SK-N-SH (cell line): Measurements from ENCODE around the gene MAP3K13. TPM values are rescaled to one million over a fixed set of nuclear protein-coding genes. Genes with fewer than 3 reads are reported as not detected.
"Not testable (repeated sequence)": the region's sequence is repeated elsewhere in the genome, so short reads cannot be mapped to it uniquely, and the experiment has no call there.

Source experiments
- CTCF ChIA-PET: fragments of 300-600, 350-600 bp; formaldehyde crosslinking; extraction: SDS; loops from one replicate; lab custom pipeline; 2021; lab: Yijun Ruan, JAX
- POLR2A ChIA-PET: fragments of 350-600 bp; sonication (Branson Sonifier 250); formaldehyde crosslinking; extraction: SDS; loops from one replicate; lab custom pipeline; 2020; ENCODE audit warnings: antibody characterized with exemption, inconsistent platforms; lab: Yijun Ruan, JAX
- DNase-seq: peaks from one replicate; pipeline ENCODE4 v3.0.0; 2012
- H2AFZ ChIP-seq: fragments of 200-600 bp; sonication (generic); 2 replicates; pipeline ENCODE4 v1.8.1; 2016; ENCODE audit warnings: antibody characterized with exemption, mild to moderate bottlenecking, low read depth
- H3F3A ChIP-seq: fragments of 200-600 bp; sonication (generic); replicated peaks from 2 replicates; pipeline ENCODE3; 2016; ENCODE audit warnings: antibody characterized with exemption, mild to moderate bottlenecking; ENCODE audit not compliant: insufficient read depth
- H3K27ac ChIP-seq, 2 experiments: fragments of 200-500 bp in 1 of 2; fragments of 200-600 bp in 1 of 2; sonication (Bioruptor generic) in 1 of 2; sonication (generic), shearing (Covaris generic) in 1 of 2; 2 replicates each; pipeline versions ENCODE4 v1.5.1 to v1.6.1; 2014 to 2016; ENCODE audit warnings: low read depth in 2 of 2, inconsistent platforms in 1 of 2, low read length in 1 of 2, mild to moderate bottlenecking in 1 of 2, mixed read lengths in 1 of 2
- H3K27me3 ChIP-seq: fragments of 200-600 bp; sonication (generic), shearing (Covaris generic); 2 replicates; pipeline ENCODE4 v1.6.1; 2016; ENCODE audit warnings: mixed run types; ENCODE audit not compliant: insufficient read depth
- H3K36me3 ChIP-seq, 2 experiments: fragments of 200-500 bp in 1 of 2; fragments of 200-600 bp in 1 of 2; sonication (Bioruptor generic) in 1 of 2; sonication (generic) in 1 of 2; replicated peaks in 1 of 2; 2 replicates each; pipeline versions ENCODE3 to v1.5.1; 2014 to 2016; ENCODE audit warnings: low read length in 1 of 2, mild to moderate bottlenecking in 1 of 2; ENCODE audit not compliant: insufficient read depth in 2 of 2, control insufficient read depth in 1 of 2
- H3K4me1 ChIP-seq, 2 experiments: fragments of 200-500 bp in 1 of 2; fragments of 200-600 bp in 1 of 2; sonication (Bioruptor generic) in 1 of 2; sonication (generic), shearing (Covaris generic) in 1 of 2; 2 replicates each; pipeline versions ENCODE4 v1.5.1 to v1.6.1; 2014 to 2016; ENCODE audit warnings: low read depth in 1 of 2, low read length in 1 of 2, mixed run types in 1 of 2; ENCODE audit not compliant: insufficient read depth in 2 of 2, control insufficient read depth in 1 of 2
- H3K4me2 ChIP-seq: fragments of 200-600 bp; sonication (generic), shearing (Covaris generic); 2 replicates; pipeline ENCODE4 v1.6.1; 2017; ENCODE audit warnings: mixed run types
- H3K4me3 ChIP-seq, 2 experiments: fragments of 200-500 bp in 1 of 2; fragments of 200-600 bp in 1 of 2; sonication (Bioruptor generic) in 1 of 2; sonication (generic), shearing (Covaris generic) in 1 of 2; 2 replicates each; pipeline versions ENCODE4 v1.5.1 to v1.8.1; 2014 to 2016; ENCODE audit warnings: low read depth in 2 of 2, inconsistent platforms in 1 of 2, low read length in 1 of 2, mild to moderate bottlenecking in 1 of 2, mixed read lengths in 1 of 2, moderate library complexity in 1 of 2
- H3K79me2 ChIP-seq: fragments of 200-600 bp; sonication (generic); 2 replicates; pipeline ENCODE4 v1.8.1; 2017; ENCODE audit warnings: mild to moderate bottlenecking; ENCODE audit not compliant: insufficient read depth
- H3K9ac ChIP-seq: fragments of 200-600 bp; sonication (generic); 2 replicates; pipeline ENCODE4 v1.6.1; 2017; ENCODE audit warnings: mixed run types
- H3K9me2 ChIP-seq: fragments of 200-600 bp; sonication (generic); 2 replicates; pipeline ENCODE4 v1.6.1; 2017; ENCODE audit warnings: mixed run types
- H3K9me3 ChIP-seq: fragments of 200-600 bp; sonication (generic); 2 replicates; pipeline ENCODE4 v1.6.1; 2017; ENCODE audit warnings: mixed run types, mild to moderate bottlenecking, moderate library complexity
- H4K20me1 ChIP-seq: fragments of 200-600 bp; sonication (generic); 2 replicates; pipeline ENCODE4 v1.6.1; 2017; ENCODE audit warnings: mild to moderate bottlenecking, mixed run types; ENCODE audit not compliant: insufficient read depth
- CHD2 ChIP-seq: fragments of 150-350 bp; IDR thresholded peaks from 2 replicates; pipeline ENCODE4 v1.6.1; 2018; ENCODE audit warnings: low read length; ENCODE audit not compliant: partially characterized antibody
- EP300 ChIP-seq, 2 experiments: IDR thresholded peaks; 2 replicates each; pipeline versions ENCODE4 v1.4.0 to v1.6.1; 2012; ENCODE audit warnings: borderline replicate concordance in 1 of 2, low read depth in 1 of 2, low read length in 1 of 2
- FOSL2 ChIP-seq: IDR thresholded peaks from 2 replicates; pipeline ENCODE4 v1.4.0; 2012; ENCODE audit warnings: low read depth, mild to moderate bottlenecking, moderate library complexity, borderline replicate concordance
- FOXJ3 ChIP-seq: sonication (generic); formaldehyde crosslinking; IDR thresholded peaks from 2 replicates; pipeline ENCODE4 v1.5.1; 2020; ENCODE audit warnings: mild to moderate bottlenecking, missing genetic modification reagents
- FOXM1 ChIP-seq: IDR thresholded peaks from 2 replicates; pipeline ENCODE4 v1.4.0; 2012; ENCODE audit warnings: low read depth, mild to moderate bottlenecking
- MXI1 ChIP-seq: IDR thresholded peaks from 2 replicates; pipeline ENCODE4 v1.6.1; 2012; ENCODE audit warnings: mild to moderate bottlenecking, low read depth, low read length, improper control_type of control experiment
- POLR2AphosphoS5 ChIP-seq: IDR thresholded peaks from 2 replicates; pipeline ENCODE4 v1.6.1; 2012; ENCODE audit warnings: low read depth, low read length
- RCOR1 ChIP-seq: fragments of 150-350 bp; IDR thresholded peaks from 2 replicates; pipeline ENCODE4 v1.6.1; 2017; ENCODE audit warnings: antibody characterized with exemption, low read length
- RFX5 ChIP-seq: IDR thresholded peaks from 2 replicates; pipeline ENCODE4 v1.6.1; 2012; ENCODE audit warnings: mild to moderate bottlenecking, improper control_type of control experiment, low read length
- TCF12 ChIP-seq: IDR thresholded peaks from 2 replicates; pipeline ENCODE4 v1.4.0; 2012
- WGBS: methylation state at CpG from one replicate; pipeline ENCODE4 v1.1.6; 2017; ENCODE audit warnings: low lambda C conversion rate; 5-methylcytosine and 5-hydroxymethylcytosine counted together
- polyA plus RNA-seq, 3 experiments: library from polyadenylated mRNA; depleted of rRNA; stranded (reverse); fragments of >200 nt; gene quantifications; 2 replicates each; pipeline ENCODE4 v1.2.3, GENCODE V29; 2012
- TF ChIP-seq, protein P1 (sequence below): fragments of 200-600 bp; sonication (generic); IDR thresholded peaks from 2 replicates; pipeline ENCODE4 v1.6.1; 2017; ENCODE audit warnings: antibody characterized with exemption, mild to moderate bottlenecking, moderate library complexity
- TF ChIP-seq, protein P2 (sequence below): IDR thresholded peaks from 2 replicates; pipeline ENCODE4; 2012
- TF ChIP-seq, protein P3 (sequence below): fragments of 150-350 bp; IDR thresholded peaks from 2 replicates; pipeline ENCODE4 v1.6.1; 2017; ENCODE audit warnings: antibody characterized with exemption, low read length, low read depth, borderline replicate concordance

MAP3K13 gene
- polyA plus RNA-seq, 1 of the 3 experiments (the other 2 are of a cell fraction), result 9.1 TPM

DNA sequence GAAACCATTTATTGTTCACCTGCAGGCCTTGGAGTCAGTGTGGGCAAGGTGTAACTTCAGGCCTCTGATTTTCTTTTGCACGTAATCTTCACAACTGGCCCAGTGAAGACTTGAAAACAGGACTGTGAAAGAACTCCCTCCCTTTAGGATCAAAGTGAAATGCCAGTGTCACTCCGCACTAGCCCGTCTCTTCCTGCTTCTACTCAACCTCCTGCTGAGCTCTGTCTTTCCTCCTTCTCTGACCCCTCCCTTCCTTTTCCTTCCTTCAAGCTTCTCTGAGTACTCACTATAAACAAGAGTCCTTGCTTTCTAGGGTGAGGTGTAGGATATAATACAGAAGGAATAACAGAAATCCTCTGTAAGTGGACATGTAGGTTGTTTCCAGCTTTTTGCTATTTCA lies 107.4 kb downstream of the MAP3K13 start (continued):
- TF ChIP-seq, protein P1, sequence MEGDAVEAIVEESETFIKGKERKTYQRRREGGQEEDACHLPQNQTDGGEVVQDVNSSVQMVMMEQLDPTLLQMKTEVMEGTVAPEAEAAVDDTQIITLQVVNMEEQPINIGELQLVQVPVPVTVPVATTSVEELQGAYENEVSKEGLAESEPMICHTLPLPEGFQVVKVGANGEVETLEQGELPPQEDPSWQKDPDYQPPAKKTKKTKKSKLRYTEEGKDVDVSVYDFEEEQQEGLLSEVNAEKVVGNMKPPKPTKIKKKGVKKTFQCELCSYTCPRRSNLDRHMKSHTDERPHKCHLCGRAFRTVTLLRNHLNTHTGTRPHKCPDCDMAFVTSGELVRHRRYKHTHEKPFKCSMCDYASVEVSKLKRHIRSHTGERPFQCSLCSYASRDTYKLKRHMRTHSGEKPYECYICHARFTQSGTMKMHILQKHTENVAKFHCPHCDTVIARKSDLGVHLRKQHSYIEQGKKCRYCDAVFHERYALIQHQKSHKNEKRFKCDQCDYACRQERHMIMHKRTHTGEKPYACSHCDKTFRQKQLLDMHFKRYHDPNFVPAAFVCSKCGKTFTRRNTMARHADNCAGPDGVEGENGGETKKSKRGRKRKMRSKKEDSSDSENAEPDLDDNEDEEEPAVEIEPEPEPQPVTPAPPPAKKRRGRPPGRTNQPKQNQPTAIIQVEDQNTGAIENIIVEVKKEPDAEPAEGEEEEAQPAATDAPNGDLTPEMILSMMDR, result no peak
- TF ChIP-seq RCOR1 (no peak), MXI1 (no peak)

DNA sequence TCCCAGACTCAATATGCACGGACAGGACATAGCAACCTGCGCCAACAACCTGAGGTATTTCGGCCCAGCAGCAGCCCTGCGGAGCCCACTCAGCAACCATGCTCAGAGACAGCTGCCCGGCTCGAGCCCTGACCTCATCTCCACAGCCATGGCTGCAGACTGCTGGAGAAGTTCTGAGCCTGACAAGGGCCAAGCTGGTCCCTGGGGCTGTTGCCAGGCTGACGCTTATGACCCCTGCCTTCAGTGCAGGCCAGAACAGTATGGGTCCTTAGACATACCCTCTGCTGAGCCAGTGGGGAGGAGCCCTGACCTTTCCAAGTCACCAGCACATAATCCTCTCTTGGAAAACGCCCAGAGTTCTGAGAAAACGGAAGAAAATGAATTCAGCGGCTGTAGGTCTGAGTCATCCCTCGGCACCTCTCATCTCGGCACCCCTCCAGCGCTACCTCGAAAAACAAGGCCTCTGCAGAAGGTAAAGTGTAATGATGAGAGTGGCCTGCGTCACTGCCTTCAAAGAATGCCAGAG lies 110.4 kb downstream of the MAP3K13 start:
- no peaks in the 10 kb centered on the region for H3K4me1 ChIP-seq
- no peaks in the 10 kb centered on the region for H3K79me2 ChIP-seq
- no peak for DNase-seq
- no peaks in the 10 kb centered on the region for H3K9me2 ChIP-seq
- H3K9me3 ChIP-seq, result no peaks in the 10 kb centered on the region
- 80% methylated on average over 12 of the region's 15 CpGs for WGBS
- peaks cover 0 to 11% of the 10 kb centered on the region in 2 experiments for H3K36me3 ChIP-seq
- H3F3A ChIP-seq, result no peaks in the 10 kb centered on the region
- no peaks in the 10 kb centered on the region for H3K27me3 ChIP-seq
- POLR2A ChIA-PET, result no interaction called here
- H3K4me2 ChIP-seq, result no peak overlapping the region
- TF ChIP-seq POLR2AphosphoS5 (no peak), CHD2 (no peak), FOSL2 (no peak), FOXM1 (no peak), FOXJ3 (CRISPR knock-in tag) (no peak), RFX5 (no peak), TCF12 (no peak), EP300 (IDR thresholded peaks at IDR 0.05; ENCODE audit: borderline replicate concordance in 1 of 2, low read depth in 1 of 2, low read length in 1 of 2) (no peak), MXI1 (no peak)
- TF ChIP-seq, protein P2, sequence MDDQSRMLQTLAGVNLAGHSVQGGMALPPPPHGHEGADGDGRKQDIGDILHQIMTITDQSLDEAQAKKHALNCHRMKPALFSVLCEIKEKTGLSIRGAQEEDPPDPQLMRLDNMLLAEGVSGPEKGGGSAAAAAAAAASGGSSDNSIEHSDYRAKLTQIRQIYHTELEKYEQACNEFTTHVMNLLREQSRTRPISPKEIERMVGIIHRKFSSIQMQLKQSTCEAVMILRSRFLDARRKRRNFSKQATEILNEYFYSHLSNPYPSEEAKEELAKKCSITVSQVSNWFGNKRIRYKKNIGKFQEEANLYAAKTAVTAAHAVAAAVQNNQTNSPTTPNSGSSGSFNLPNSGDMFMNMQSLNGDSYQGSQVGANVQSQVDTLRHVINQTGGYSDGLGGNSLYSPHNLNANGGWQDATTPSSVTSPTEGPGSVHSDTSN, result no peak
- TF ChIP-seq, protein P3, sequence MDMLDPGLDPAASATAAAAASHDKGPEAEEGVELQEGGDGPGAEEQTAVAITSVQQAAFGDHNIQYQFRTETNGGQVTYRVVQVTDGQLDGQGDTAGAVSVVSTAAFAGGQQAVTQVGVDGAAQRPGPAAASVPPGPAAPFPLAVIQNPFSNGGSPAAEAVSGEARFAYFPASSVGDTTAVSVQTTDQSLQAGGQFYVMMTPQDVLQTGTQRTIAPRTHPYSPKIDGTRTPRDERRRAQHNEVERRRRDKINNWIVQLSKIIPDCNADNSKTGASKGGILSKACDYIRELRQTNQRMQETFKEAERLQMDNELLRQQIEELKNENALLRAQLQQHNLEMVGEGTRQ, result no peak
- TF ChIP-seq, all 33 proteins: peak for 0
- CTCF ChIA-PET, result no interaction called here
- H3K4me3 ChIP-seq, result no peak overlapping the region
- no peak overlapping the region for H3K9ac ChIP-seq
- H4K20me1 ChIP-seq, result no peaks in the 10 kb centered on the region
- no peak overlapping the region for H2AFZ ChIP-seq
- H3K27ac ChIP-seq, result no peak overlapping the region

DNA sequence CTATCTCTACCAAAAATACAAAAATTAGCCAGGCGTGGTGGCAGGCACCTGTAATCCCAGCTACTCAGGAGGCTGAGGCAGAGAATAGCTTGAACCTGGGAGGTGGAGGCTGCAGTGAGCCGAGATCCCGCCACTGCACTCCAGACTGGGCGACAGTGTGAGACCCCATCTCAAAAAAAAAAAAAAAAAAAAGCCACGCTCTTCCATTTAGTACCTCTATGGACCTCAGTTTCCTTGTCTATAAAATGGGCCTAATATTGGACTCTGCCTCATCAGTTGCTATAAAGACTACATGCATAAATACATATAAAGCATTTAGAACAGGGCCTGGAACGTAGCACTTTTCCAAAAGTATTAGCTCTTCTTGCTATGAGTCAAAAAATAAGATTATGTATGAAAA lies 112.0 kb downstream of the MAP3K13 start:
- H3K4me1 ChIP-seq, H3F3A ChIP-seq, DNase-seq, H3K9me2 ChIP-seq, H3K27me3 ChIP-seq, H3K4me2 ChIP-seq, H2AFZ ChIP-seq, H4K20me1 ChIP-seq, H3K79me2 ChIP-seq, H3K36me3 ChIP-seq, H3K4me3 ChIP-seq, H3K27ac ChIP-seq, H3K9ac ChIP-seq, POLR2A ChIA-PET, H3K9me3 ChIP-seq: not testable (repeated sequence)
- WGBS, result 97% methylated on average over 6 of the region's 6 CpGs
- CTCF ChIA-PET, result interaction anchor here (0.7 kb wide), 1 partner anchor 8 kb away, joined by 4 read pairs; no protein-coding TSS in a partner anchor
